Sigmoid colon (tissue), 4 donors: ENCODE measurements around the gene MYCT1.

Source experiments
- POLR2A ChIP-seq, 2 donors: fragments of 450-650 bp; IDR thresholded peaks; one replicate each; pipeline ENCODE4 v1.6.1; 2016; ENCODE audit warnings: antibody characterized with exemption in 2 of 2, mild to moderate bottlenecking in 2 of 2, moderate library complexity in 2 of 2
- POLR2AphosphoS5 ChIP-seq, 4 donors: sonication (generic); formaldehyde crosslinking; IDR thresholded peaks; one replicate each; pipeline ENCODE4 v1.6.1; 2017; ENCODE audit warnings: antibody characterized with exemption in 4 of 4
- TF ChIP-seq, protein P1 (sequence below), 4 experiments: fragments of 450-650 bp in 3 of 4; fragments of 200-600 bp in 1 of 4; IDR thresholded peaks; one replicate each; pipeline ENCODE4 v1.5.1; 2016 to 2019; ENCODE audit warnings: antibody characterized with exemption in 4 of 4, mild to moderate bottlenecking in 3 of 4, moderate library complexity in 2 of 4

- TF ChIP-seq, protein P1, sequence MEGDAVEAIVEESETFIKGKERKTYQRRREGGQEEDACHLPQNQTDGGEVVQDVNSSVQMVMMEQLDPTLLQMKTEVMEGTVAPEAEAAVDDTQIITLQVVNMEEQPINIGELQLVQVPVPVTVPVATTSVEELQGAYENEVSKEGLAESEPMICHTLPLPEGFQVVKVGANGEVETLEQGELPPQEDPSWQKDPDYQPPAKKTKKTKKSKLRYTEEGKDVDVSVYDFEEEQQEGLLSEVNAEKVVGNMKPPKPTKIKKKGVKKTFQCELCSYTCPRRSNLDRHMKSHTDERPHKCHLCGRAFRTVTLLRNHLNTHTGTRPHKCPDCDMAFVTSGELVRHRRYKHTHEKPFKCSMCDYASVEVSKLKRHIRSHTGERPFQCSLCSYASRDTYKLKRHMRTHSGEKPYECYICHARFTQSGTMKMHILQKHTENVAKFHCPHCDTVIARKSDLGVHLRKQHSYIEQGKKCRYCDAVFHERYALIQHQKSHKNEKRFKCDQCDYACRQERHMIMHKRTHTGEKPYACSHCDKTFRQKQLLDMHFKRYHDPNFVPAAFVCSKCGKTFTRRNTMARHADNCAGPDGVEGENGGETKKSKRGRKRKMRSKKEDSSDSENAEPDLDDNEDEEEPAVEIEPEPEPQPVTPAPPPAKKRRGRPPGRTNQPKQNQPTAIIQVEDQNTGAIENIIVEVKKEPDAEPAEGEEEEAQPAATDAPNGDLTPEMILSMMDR (IDR thresholded peaks at IDR 0.05), result no peak
- TF ChIP-seq POLR2A (IDR thresholded peaks at IDR 0.05) (no peak), POLR2AphosphoS5 (IDR thresholded peaks at IDR 0.05) (no peak)
Measured at GRCh38 chr6:152682141-152682540, 15.6 kb upstream of the MYCT1 start.
